Activated naive CD4-positive, alpha-beta T cell treated with anti-CD3 and anti-CD28 coated beads, Interleukin-2, amount 10 ng/mL, durations not matched to agents 7 days and 5 days (primary cell): ENCODE measurements around the gene GRM8.
"Not testable (repeated sequence)": the region's sequence is repeated elsewhere in the genome, so short reads cannot be mapped to it uniquely, and the experiment has no call there.

Experiments used
- CTCF ChIA-PET: fragments of 350-600 bp; sonication (Branson Sonifier 250); formaldehyde crosslinking; loops from one replicate; lab custom pipeline; 2021; ENCODE audit warnings: antibody characterized with exemption; lab: Charles Lee
- DNase-seq: peaks from one replicate; pipeline ENCODE4 v3.0.0-alpha.2; 2020
- H3K27ac Mint-ChIP-seq: one replicate; pipeline ENCODE4 v1.8.0; 2021; ENCODE audit warnings: mild to moderate bottlenecking, moderate library complexity, mixed read lengths
- H3K27me3 Mint-ChIP-seq: one replicate; pipeline ENCODE4 v1.8.0; 2021; ENCODE audit warnings: mild to moderate bottlenecking, mixed read lengths
- H3K36me3 Mint-ChIP-seq: one replicate; pipeline ENCODE4 v1.8.0; 2021; ENCODE audit warnings: mixed read lengths
- H3K4me1 Mint-ChIP-seq: one replicate; pipeline ENCODE4 v1.8.0; 2021; ENCODE audit warnings: mixed read lengths
- H3K4me3 Mint-ChIP-seq: one replicate; pipeline ENCODE4 v1.8.0; 2021; ENCODE audit warnings: mild to moderate bottlenecking, moderate library complexity, mixed read lengths
- H3K9me3 Mint-ChIP-seq: one replicate; pipeline ENCODE4 v1.8.0; 2021; ENCODE audit warnings: mixed read lengths

GRM8 gene

DNA sequence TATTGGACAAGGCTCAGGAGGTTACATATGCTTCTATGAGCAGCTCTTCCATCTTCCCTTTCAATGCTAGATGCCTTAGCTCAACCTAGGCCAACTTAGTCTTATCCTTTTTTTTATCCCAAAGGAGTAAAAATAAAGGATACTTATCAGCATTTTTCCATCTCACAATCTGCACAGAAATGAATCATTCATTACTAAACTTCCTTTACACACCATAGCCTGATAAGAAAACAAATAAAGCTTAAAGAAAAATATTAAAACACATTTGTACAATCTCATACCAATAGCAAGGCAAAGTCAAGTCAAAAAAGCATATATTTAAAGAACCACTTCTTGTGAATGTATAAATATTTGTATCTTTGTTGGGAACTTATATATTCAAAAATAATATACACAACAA lies 407.4 kb downstream of the GRM8 start:
- DNase-seq, result no peak
- Mint-ChIP-seq H3K9me3 (no peaks in the 10 kb centered on the region), H3K27ac (no peak overlapping the region), H3K36me3 (no peaks in the 10 kb centered on the region), H3K4me1 (no peaks in the 10 kb centered on the region), H3K27me3 (no peaks in the 10 kb centered on the region), H3K4me3 (no peak overlapping the region)
- CTCF ChIA-PET, result no interaction called here

GRCh38 chr7:126843883-126844282 lies 408.9 kb downstream of the GRM8 start:
- CTCF ChIA-PET, result no interaction called here

GRCh38 chr7:126843336-126843735 lies 409.4 kb downstream of the GRM8 start:
- no peak for DNase-seq
- Mint-ChIP-seq H3K27me3 (no peaks in the 10 kb centered on the region), H3K36me3 (no peaks in the 10 kb centered on the region), H3K4me1 (no peaks in the 10 kb centered on the region), H3K9me3 (no peaks in the 10 kb centered on the region), H3K27ac (no peak overlapping the region), H3K4me3 (no peak overlapping the region)
- CTCF ChIA-PET, result no interaction called here

More at GRCh38 chr7:126843883-126844282, 408.9 kb downstream of the GRM8 start:
- H3K27me3 Mint-ChIP-seq, result no peaks in the 10 kb centered on the region
- no peak overlapping the region for H3K27ac Mint-ChIP-seq
- H3K36me3 Mint-ChIP-seq, result no peaks in the 10 kb centered on the region
- H3K4me3 Mint-ChIP-seq, result no peak overlapping the region
- H3K9me3 Mint-ChIP-seq, result no peaks in the 10 kb centered on the region
- H3K4me1 Mint-ChIP-seq, result no peaks in the 10 kb centered on the region
- DNase-seq, result no peak

GRCh38 chr7:126842451-126842850 lies 410.3 kb downstream of the GRM8 start:
- Mint-ChIP-seq H3K9me3 (no peaks in the 10 kb centered on the region), H3K36me3 (no peaks in the 10 kb centered on the region), H3K4me3 (no peak overlapping the region), H3K27me3 (no peaks in the 10 kb centered on the region), H3K27ac (no peak overlapping the region), H3K4me1 (no peaks in the 10 kb centered on the region)
- CTCF ChIA-PET, result no interaction called here
- DNase-seq, result no peak

DNA sequence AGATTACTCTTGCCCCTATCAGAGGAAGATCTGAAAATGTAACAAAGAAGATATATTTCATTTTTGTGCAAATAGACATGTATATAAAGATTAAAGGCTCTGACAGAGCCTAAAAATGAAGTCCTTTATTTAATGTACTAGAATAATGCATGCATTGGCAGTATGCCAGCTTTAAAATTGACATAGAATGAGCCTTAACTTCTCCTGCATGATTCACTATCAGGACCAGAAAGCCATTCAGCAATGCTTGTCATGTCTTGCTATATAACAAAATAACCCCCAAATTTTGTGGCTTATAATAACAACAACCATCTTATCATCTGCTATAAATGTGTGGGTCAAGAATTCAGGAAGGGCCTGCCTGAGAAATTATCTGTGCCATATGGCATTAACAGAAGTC lies 411.9 kb downstream of the GRM8 start:
- Mint-ChIP-seq H3K27ac (no peak overlapping the region), H3K27me3 (no peaks in the 10 kb centered on the region), H3K9me3 (no peaks in the 10 kb centered on the region), H3K36me3 (no peaks in the 10 kb centered on the region), H3K4me3 (no peak overlapping the region), H3K4me1 (no peaks in the 10 kb centered on the region)
- no peak for DNase-seq
- CTCF ChIA-PET, result no interaction called here

DNA sequence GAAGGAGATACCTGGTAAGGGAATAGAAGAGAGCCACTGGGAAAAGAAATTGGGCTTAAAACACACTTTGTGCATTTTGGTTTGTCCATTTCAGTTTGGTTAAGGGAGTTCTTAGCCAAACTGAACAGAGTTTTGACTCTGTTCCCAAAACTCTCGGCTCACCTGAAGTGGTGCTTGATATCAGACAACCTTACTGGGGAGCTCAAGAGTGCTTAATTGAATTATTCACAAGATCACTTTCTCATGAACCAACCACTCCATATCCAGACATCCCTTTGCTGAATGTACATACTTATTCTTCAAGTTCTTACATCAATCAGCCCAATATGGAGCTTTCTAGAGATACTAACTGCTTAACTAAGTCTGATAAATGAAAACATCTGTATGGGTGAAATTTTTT lies 413.1 kb downstream of the GRM8 start:
- H3K36me3 Mint-ChIP-seq, result no peaks in the 10 kb centered on the region
- H3K27ac Mint-ChIP-seq, result no peak overlapping the region
- CTCF ChIA-PET, result no interaction called here

DNA sequence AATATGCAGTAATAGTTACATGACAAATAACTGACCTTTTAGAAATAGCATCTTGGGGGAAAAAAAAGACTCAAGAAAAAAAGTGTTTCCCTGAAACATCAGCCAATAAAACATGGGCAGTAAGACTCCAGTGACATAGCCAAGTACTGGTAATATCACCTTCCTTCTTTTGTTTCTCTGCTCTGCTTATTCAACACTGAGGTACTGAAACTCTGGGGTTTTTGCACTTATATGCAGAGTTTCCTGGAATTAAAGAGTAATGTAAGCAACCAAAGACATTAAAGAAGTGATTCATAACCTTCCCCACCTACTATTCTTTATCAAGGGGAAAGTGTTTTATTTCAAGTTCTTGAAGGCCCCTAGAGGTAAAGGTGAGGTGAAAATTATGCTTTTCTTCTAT lies 414.5 kb downstream of the GRM8 start:
- Mint-ChIP-seq H3K27ac (no peak overlapping the region), H3K4me3 (no peak overlapping the region), H3K4me1 (no peaks in the 10 kb centered on the region), H3K9me3 (no peaks in the 10 kb centered on the region), H3K27me3 (no peaks in the 10 kb centered on the region), H3K36me3 (no peaks in the 10 kb centered on the region)
- no peak for DNase-seq
- CTCF ChIA-PET, result no interaction called here

More for the DNA sequence above, 413.1 kb downstream of the GRM8 start:
- no peak for DNase-seq
- H3K27me3 Mint-ChIP-seq, result no peaks in the 10 kb centered on the region
- H3K4me1 Mint-ChIP-seq, result no peaks in the 10 kb centered on the region
- H3K9me3 Mint-ChIP-seq, result no peaks in the 10 kb centered on the region
- no peak overlapping the region for H3K4me3 Mint-ChIP-seq

DNA sequence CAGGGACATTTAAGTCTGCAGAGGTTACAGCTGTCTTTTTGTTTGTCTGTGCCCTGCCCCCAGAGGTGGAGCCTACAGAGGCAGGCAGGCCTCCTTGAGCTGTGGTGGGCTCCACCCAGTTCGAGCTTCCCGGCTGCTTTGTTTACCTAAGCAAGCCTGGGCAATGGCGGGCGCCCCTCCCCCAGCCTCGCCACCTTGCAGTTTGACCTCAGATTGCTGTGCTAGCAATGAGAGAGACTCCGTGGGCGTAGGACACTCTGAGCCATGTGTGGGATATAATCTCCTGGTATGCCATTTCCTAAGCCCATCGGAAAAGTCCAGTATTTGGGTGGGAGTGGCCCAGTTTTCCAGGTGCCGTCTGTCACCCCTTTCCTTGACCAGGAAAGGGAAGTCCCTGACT lies 421.5 kb downstream of the GRM8 start:
- H3K4me1 Mint-ChIP-seq, CTCF ChIA-PET, H3K27me3 Mint-ChIP-seq, H3K4me3 Mint-ChIP-seq, H3K9me3 Mint-ChIP-seq, H3K36me3 Mint-ChIP-seq, H3K27ac Mint-ChIP-seq, DNase-seq: not testable (repeated sequence)

DNA sequence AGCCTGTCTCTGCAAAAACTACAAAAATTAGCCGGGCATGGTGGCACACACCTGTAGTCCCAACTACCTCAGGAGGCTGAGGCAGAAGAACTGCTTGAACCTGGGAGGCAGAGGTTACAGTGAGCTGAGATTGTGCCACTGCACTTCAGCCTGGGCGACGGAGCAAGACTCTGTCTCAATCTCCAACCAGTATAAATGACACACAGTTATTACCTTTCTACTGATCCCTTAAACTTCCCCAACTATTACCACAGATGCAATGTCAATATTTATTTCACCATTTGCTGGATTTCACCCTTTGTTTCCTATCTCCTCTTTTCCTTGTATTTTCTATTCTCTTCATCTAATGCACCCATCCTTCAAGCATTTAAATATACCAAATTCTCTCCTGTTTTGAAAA lies 431.8 kb downstream of the GRM8 start:
- Mint-ChIP-seq H3K36me3 (no peaks in the 10 kb centered on the region), H3K4me3 (no peak overlapping the region), H3K27ac (no peak overlapping the region), H3K27me3 (no peaks in the 10 kb centered on the region), H3K4me1 (no peaks in the 10 kb centered on the region), H3K9me3 (no peaks in the 10 kb centered on the region)
- CTCF ChIA-PET, result no interaction called here
- no peak for DNase-seq

- no peak for DNase-seq
- Mint-ChIP-seq H3K4me1 (no peaks in the 10 kb centered on the region), H3K9me3 (no peaks in the 10 kb centered on the region), H3K27me3 (no peaks in the 10 kb centered on the region), H3K36me3 (no peaks in the 10 kb centered on the region), H3K27ac (no peak overlapping the region), H3K4me3 (no peak overlapping the region)
- CTCF ChIA-PET, result interaction anchor here (1.2 kb wide), 1 partner anchor 17 kb away, joined by 3 read pairs; no protein-coding TSS in a partner anchor
Measured at GRCh38 chr7:126819197-126819484, 433.6 kb downstream of the GRM8 start.

DNA sequence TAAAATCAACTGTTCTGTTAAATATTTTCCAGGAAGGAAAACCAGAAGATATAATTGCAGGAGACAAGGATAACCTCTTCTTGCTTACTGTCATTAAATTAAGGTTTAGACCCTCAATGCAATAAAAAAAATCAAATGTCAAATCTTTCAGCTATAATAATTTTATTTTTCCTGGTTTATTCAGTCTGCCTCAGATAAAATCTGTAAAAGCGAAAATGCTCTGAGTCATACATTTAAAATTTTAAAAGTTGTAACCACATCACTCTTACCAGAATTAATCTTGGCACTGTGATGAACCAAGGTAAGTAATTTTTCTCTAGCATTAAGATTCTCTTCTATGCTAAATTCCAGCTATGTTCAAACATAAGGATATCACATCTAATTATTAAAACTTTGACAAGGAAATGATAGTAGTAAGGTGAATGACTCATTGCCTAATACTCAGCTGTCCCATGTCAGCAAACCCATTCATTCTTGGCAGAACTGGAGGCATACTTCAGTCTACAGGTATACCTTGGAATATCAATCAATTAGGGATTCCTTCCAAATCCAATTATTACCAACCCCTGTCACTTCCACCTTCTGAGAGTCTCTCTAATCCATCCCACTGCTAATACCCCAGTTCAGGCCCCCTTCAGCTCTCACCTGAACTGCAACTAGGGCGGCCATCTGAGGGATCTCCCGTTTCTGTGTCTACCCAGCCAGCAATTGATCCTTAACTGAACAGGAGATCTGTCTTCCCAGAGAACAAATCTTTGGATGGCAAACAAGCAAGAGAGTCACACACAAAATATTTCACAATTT lies 434.1 kb downstream of the GRM8 start:
- Mint-ChIP-seq H3K4me3 (no peak overlapping the region), H3K27ac (no peak overlapping the region), H3K27me3 (no peaks in the 10 kb centered on the region), H3K36me3 (no peaks in the 10 kb centered on the region), H3K4me1 (no peaks in the 10 kb centered on the region), H3K9me3 (no peaks in the 10 kb centered on the region)
- DNase-seq, result no peak
- CTCF ChIA-PET, result interaction anchor here (1.2 kb wide), 1 partner anchor 17 kb away, joined by 3 read pairs; no protein-coding TSS in a partner anchor

GRCh38 chr7:126809188-126809587 lies 443.6 kb downstream of the GRM8 start:
- Mint-ChIP-seq H3K9me3 (peaks cover 2% of the 10 kb centered on the region), H3K27ac (no peak overlapping the region), H3K27me3 (no peaks in the 10 kb centered on the region), H3K36me3 (no peaks in the 10 kb centered on the region), H3K4me3 (no peak overlapping the region), H3K4me1 (no peaks in the 10 kb centered on the region)
- CTCF ChIA-PET, result no interaction called here
- no peak for DNase-seq

DNA sequence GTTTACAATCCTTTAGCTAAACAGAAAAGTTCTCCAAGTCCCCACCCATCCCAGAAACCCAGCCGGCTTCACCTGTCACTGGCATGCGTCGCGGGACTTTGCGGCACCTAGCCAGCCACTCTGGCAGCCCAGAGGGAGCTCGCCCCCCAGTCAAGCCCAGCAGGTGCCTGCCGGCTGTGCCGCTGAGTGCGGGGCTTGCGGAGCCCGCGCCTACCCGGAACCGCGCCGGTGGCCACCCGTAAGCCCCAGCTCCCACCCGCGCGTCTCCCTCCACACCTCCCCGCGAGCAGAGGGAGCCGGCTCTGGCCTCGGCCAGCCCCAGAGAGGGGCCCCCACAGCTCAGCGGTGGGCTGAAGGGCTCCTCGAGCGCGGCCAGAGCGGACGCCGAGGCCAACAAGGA lies 446.1 kb downstream of the GRM8 start:
- Mint-ChIP-seq H3K27ac (no peak overlapping the region), H3K4me1 (no peaks in the 10 kb centered on the region), H3K4me3 (no peak overlapping the region), H3K9me3 (peaks cover 2% of the 10 kb centered on the region), H3K27me3 (no peaks in the 10 kb centered on the region), H3K36me3 (no peaks in the 10 kb centered on the region)
- CTCF ChIA-PET, result no interaction called here
- DNase-seq, result no peak

DNA sequence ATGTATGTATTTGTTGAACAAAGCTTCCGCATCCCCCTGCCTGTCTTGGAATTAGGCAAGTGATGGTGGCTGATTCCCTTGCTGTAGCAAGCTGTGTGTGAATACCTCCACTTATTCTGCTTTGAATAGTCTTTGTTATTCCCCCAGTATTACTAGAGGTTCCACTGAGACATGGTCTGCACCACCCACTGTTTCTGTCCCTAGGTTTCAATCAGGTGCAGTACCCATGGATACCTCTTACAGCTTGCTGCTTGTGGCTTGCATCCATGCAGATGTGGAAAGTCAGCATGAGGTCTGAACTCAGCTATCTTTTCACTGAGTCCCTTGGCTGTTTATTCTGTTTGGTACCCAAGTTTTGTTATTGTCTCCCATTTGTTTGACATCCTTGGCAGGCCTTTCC lies 447.4 kb downstream of the GRM8 start:
- CTCF ChIA-PET, result interaction anchor here (0.6 kb wide), 1 partner anchor 448 kb away, joined by 3 read pairs; no protein-coding TSS in a partner anchor
- no peak for DNase-seq
- Mint-ChIP-seq H3K4me3 (no peak overlapping the region), H3K27me3 (no peaks in the 10 kb centered on the region), H3K36me3 (no peaks in the 10 kb centered on the region), H3K27ac (no peak overlapping the region), H3K9me3 (peaks cover 2% of the 10 kb centered on the region), H3K4me1 (no peaks in the 10 kb centered on the region)

DNA sequence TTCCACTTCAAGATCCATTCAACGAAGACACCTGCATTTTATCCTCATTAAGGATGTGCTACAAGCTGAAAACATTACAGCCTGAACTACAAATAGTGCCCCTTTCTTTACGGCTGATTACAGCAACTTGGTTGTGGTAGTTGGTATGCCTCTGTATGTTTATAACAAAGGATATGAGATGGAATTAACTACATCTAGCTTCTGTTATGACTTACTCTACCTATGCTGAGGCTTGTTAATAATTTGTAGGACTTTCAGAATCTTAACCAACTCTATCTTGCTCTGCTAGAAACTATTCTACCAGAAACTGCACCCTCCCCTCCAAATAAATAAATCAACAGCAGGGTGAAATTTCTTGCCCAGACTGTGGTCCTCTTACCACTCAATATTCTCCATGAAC lies 448.1 kb downstream of the GRM8 start:
- DNase-seq, result no peak
- H3K4me3 Mint-ChIP-seq, result no peak overlapping the region
- H3K4me1 Mint-ChIP-seq, result no peaks in the 10 kb centered on the region
- no peaks in the 10 kb centered on the region for H3K36me3 Mint-ChIP-seq
- H3K27me3 Mint-ChIP-seq, result no peaks in the 10 kb centered on the region
- no peak overlapping the region for H3K27ac Mint-ChIP-seq
- CTCF ChIA-PET, result interaction anchor here (1.4 kb wide), 1 partner anchor 215 kb away, joined by 3 read pairs; no protein-coding TSS in a partner anchor
- H3K9me3 Mint-ChIP-seq, result peaks cover 2% of the 10 kb centered on the region
